ENCODE measurements around the gene ITGA3.

GRCh38 chr17:50055426-50056216, at the start of gene ITGA3:
- TF ChIP-seq POLR2A (IDR thresholded peaks at IDR 0.05) (no peak), POLR2AphosphoS5 (IDR thresholded peaks at IDR 0.05) (peak in 2 of 3 donors; percentile 76 to 77)
- TF ChIP-seq, protein P1, sequence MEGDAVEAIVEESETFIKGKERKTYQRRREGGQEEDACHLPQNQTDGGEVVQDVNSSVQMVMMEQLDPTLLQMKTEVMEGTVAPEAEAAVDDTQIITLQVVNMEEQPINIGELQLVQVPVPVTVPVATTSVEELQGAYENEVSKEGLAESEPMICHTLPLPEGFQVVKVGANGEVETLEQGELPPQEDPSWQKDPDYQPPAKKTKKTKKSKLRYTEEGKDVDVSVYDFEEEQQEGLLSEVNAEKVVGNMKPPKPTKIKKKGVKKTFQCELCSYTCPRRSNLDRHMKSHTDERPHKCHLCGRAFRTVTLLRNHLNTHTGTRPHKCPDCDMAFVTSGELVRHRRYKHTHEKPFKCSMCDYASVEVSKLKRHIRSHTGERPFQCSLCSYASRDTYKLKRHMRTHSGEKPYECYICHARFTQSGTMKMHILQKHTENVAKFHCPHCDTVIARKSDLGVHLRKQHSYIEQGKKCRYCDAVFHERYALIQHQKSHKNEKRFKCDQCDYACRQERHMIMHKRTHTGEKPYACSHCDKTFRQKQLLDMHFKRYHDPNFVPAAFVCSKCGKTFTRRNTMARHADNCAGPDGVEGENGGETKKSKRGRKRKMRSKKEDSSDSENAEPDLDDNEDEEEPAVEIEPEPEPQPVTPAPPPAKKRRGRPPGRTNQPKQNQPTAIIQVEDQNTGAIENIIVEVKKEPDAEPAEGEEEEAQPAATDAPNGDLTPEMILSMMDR (IDR thresholded peaks at IDR 0.05 in 8 of 11, conservative IDR thresholded peaks at IDR 0.05 in 3 of 11) = no peak

Data from spleen (tissue), 7 donors.